Spleen (tissue), 7 donors: Measurements from ENCODE around the gene DICER1.

ENCODE experiments used
- CTCF ChIP-seq, 11 experiments: fragments of 200-600 bp in 7 of 11; fragments of 450-650 bp in 4 of 11; sonication (generic) in 4 of 11; IDR thresholded peaks in 8 of 11; conservative IDR thresholded peaks in 3 of 11; 1 replicate in 7 of 11; 2 replicates in 4 of 11; pipeline versions ENCODE4 v1.4.0 to v1.8.0; 2016 to 2021; ENCODE audit warnings: antibody characterized with exemption in 11 of 11, inconsistent platforms in 4 of 11, mild to moderate bottlenecking in 1 of 11
- POLR2A ChIP-seq, 3 donors: fragments of 450-650 bp; IDR thresholded peaks; one replicate each; pipeline ENCODE4 v1.5.1; 2017; ENCODE audit warnings: antibody characterized with exemption in 3 of 3, mild to moderate bottlenecking in 1 of 3
- donor health status: DM: no; HTN: no; CAD: no; lungs with moderate emphysema.
- donor health status: DM: no; HTN: no; CAD: no.
- donor health status: DM: no; HTN: no; CAD: no.

DNA sequence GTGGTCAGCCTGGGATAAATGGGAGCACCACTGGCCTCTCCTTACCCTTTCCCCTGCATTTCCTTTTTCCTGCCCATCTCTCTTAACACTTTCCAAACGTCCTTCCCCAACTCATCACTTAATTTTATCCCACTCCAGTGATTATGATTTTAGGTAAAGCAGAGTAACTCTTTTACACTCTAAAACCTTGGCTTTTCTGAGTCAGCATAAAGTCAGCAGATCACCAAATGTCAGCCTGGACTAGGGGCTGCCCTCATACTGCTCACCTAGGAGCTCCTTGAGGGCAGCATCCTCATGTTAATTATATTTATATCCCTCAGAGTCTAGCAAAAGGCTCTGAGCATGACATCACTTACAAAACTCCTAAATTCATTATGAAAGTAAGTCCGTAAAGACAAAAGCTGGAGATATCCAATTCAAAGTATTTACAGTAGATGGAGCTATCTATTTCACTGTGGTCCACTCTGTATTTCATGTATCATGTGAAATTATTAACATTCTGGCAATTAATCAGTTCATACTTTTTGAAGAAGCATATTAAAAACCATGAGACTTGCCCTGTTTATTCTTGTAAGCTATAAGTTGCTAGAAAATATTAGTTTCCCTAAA lies 17.0 kb upstream of the DICER1 start:
- TF ChIP-seq CTCF (IDR thresholded peaks at IDR 0.05 in 8 of 11, conservative IDR thresholded peaks at IDR 0.05 in 3 of 11) (peak in 1 of 11 experiments; percentile 21), POLR2A (IDR thresholded peaks at IDR 0.05) (no peak)
